ENCODE measurements around the gene SCLY.

GRCh38 chr2:238127165-238128060 is 66.6 kb downstream of the SCLY start:
- TF ChIP-seq CTCF (IDR thresholded peaks at IDR 0.05) (no peak), ZFX (IDR thresholded peaks at IDR 0.05; ENCODE audit: borderline replicate concordance) (no peak)
